Endodermal cell (in vitro differentiated cells): ENCODE results near the gene CHRNE. TPM values are rescaled to one million over a fixed set of nuclear protein-coding genes. Genes with fewer than 3 reads are reported as not detected.

Source experiments
- DNase-seq: peaks from one replicate; pipeline ENCODE4 v3.0.0-alpha.2; 2017
- H3K27ac ChIP-seq: 2 replicates; pipeline ENCODE4 v1.5.1; 2013; ENCODE audit warnings: mild to moderate bottlenecking, low read depth, low read length, moderate library complexity
- H3K27me3 ChIP-seq: 2 replicates; pipeline ENCODE4 v1.6.1; 2013; ENCODE audit warnings: mild to moderate bottlenecking, low read length, moderate library complexity; ENCODE audit not compliant: insufficient read depth, control insufficient read depth, poor library complexity, severe bottlenecking
- H3K36me3 ChIP-seq: 2 replicates; pipeline ENCODE4 v1.7.0; 2013; ENCODE audit warnings: mild to moderate bottlenecking, low read length, moderate library complexity; ENCODE audit not compliant: control insufficient read depth, insufficient read depth
- H3K4me1 ChIP-seq: one replicate; pipeline ENCODE4 v1.7.0; 2013; ENCODE audit warnings: low read length; ENCODE audit not compliant: control insufficient read depth, insufficient read depth
- H3K4me3 ChIP-seq: 2 replicates; pipeline ENCODE4 v1.5.1; 2013; ENCODE audit warnings: mild to moderate bottlenecking, low read length, moderate library complexity
- H3K9ac ChIP-seq: 2 replicates; pipeline ENCODE4 v1.6.1; 2013; ENCODE audit warnings: mild to moderate bottlenecking, low read length, moderate library complexity; ENCODE audit not compliant: poor library complexity, severe bottlenecking; ENCODE audit errors: extremely low read depth
- H3K9me3 ChIP-seq: 2 replicates; pipeline ENCODE4 v1.6.1; 2013; ENCODE audit warnings: mild to moderate bottlenecking, low read length, moderate library complexity; ENCODE audit not compliant: control insufficient read depth
- H3K27ac Mint-ChIP-seq: 2 replicates; pipeline ENCODE4 v1.8.0; 2020; ENCODE audit warnings: mixed read lengths
- H3K27me3 Mint-ChIP-seq: 2 replicates; pipeline ENCODE4 v1.8.0; 2021; ENCODE audit warnings: mild to moderate bottlenecking, mixed read lengths; ENCODE audit not compliant: insufficient read depth
- H3K36me3 Mint-ChIP-seq: 2 replicates; pipeline ENCODE4 v1.8.0; 2020; ENCODE audit warnings: low read depth, mixed read lengths
- H3K4me1 Mint-ChIP-seq: 2 replicates; pipeline ENCODE4 v1.8.0; 2020; ENCODE audit warnings: mixed read lengths
- H3K4me3 Mint-ChIP-seq: 2 replicates; pipeline ENCODE4 v1.8.0; 2020; ENCODE audit warnings: mild to moderate bottlenecking, moderate library complexity, mixed read lengths
- H3K9me3 Mint-ChIP-seq: 2 replicates; pipeline ENCODE4 v1.8.0; 2020; ENCODE audit warnings: mild to moderate bottlenecking, mixed read lengths
- WGBS, 2 experiments: methylation state at CpG; one replicate each; pipeline versions ENCODE4 v1.1.5 to v1.1.7; 2013; ENCODE audit warnings: missing lambda C conversion rate in 2 of 2, mixed read lengths in 1 of 2; ENCODE audit not compliant: insufficient coverage in 1 of 2, insufficient read length in 1 of 2; 5-methylcytosine and 5-hydroxymethylcytosine counted together
- total RNA-seq, 2 donors: library from RNA; stranded (reverse); fragmentation: NEBNext Ultra II Directional in 1 of 2; extraction: Animal tissue kit (Norgen Biotek cat#: 25700) in 1 of 2; gene quantifications; 2 replicates in 1 of 2; 3 replicates in 1 of 2; pipeline ENCODE4 v1.2.1, GENCODE V29; 2021
- TF ChIP-seq, protein P1 (sequence below): fragments of 200-600 bp; sonication (generic); conservative IDR thresholded peaks from 2 replicates; pipeline ENCODE4 v1.5.0; 2021; ENCODE audit warnings: antibody characterized with exemption, mild to moderate bottlenecking

The CHRNE gene
- total RNA-seq, 2 donors from 2014 or later, result 0.71 to 1.2 TPM

DNA sequence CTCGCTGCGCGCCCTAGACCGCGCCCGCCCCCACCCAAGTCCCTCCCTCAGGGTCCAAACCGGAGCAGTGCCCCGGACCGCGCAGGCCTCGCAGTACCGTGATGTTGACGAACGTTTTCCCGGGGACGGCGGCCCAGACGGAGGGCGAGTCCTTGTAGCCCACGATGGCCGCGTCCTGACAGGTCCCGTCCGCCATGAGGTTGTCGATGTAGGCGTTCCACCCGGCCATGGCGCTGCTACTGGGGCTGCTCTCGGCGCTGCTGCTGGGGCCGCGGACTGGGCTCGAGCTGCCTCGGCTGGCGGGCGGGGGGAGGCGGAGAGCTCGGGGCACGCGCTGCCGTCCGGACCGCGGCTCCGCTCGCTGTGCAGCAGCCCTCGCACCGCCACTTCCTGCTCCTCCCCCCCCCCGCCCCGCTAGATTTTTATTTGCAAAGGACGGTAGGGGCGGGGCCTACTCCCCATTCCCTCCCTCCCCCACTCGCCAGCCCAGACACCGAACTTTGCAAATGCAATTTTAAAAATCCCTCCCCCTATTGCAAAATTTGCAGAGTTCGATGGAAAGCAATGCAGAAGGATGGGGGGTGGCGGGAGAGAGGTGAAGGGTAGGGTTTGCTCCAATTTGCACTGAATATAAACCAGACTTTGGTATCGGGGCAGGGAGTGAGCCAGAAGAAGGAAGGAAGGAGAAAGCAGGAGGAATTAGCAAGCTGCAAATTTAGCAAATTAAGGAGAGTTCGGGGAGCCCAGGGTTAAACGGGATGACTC, 45.5 kb upstream of the CHRNE start, which contains the start of gene PFN1:
PFN1 (minus strand) TSS at position 365 of the 765 bp plus-strand sequence; CDS start at position 229, 136 bp downstream.
- peaks cover 31% of the 10 kb centered on the region for H3K36me3 Mint-ChIP-seq
- H3K9me3 Mint-ChIP-seq, result no peaks in the 10 kb centered on the region
- TF ChIP-seq, protein P1, sequence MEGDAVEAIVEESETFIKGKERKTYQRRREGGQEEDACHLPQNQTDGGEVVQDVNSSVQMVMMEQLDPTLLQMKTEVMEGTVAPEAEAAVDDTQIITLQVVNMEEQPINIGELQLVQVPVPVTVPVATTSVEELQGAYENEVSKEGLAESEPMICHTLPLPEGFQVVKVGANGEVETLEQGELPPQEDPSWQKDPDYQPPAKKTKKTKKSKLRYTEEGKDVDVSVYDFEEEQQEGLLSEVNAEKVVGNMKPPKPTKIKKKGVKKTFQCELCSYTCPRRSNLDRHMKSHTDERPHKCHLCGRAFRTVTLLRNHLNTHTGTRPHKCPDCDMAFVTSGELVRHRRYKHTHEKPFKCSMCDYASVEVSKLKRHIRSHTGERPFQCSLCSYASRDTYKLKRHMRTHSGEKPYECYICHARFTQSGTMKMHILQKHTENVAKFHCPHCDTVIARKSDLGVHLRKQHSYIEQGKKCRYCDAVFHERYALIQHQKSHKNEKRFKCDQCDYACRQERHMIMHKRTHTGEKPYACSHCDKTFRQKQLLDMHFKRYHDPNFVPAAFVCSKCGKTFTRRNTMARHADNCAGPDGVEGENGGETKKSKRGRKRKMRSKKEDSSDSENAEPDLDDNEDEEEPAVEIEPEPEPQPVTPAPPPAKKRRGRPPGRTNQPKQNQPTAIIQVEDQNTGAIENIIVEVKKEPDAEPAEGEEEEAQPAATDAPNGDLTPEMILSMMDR, result no peak
- H3K4me1 Mint-ChIP-seq, result peaks cover 37% of the 10 kb centered on the region
- H3K4me3 Mint-ChIP-seq, result peak within 1 kb of the TSS; percentile 93
- H3K4me1 ChIP-seq, result peaks cover 19% of the 10 kb centered on the region
- peak; percentile 96 for DNase-seq
- no peaks in the 10 kb centered on the region for H3K9me3 ChIP-seq
- WGBS, 2 experiments, result 0% methylated on average over 5 to 55 of the region's 59 CpGs
- H3K27me3 ChIP-seq, result no peaks in the 10 kb centered on the region
- peaks cover 31% of the 10 kb centered on the region for H3K36me3 ChIP-seq
- H3K9ac ChIP-seq, result peak within 1 kb of the TSS; percentile 85
- peak within 1 kb of the TSS; percentile 96 for H3K27ac ChIP-seq
- H3K27ac Mint-ChIP-seq, result peak within 1 kb of the TSS; percentile 98
- H3K27me3 Mint-ChIP-seq, result no peaks in the 10 kb centered on the region
- H3K4me3 ChIP-seq, result peak within 1 kb of the TSS; percentile 91

DNA sequence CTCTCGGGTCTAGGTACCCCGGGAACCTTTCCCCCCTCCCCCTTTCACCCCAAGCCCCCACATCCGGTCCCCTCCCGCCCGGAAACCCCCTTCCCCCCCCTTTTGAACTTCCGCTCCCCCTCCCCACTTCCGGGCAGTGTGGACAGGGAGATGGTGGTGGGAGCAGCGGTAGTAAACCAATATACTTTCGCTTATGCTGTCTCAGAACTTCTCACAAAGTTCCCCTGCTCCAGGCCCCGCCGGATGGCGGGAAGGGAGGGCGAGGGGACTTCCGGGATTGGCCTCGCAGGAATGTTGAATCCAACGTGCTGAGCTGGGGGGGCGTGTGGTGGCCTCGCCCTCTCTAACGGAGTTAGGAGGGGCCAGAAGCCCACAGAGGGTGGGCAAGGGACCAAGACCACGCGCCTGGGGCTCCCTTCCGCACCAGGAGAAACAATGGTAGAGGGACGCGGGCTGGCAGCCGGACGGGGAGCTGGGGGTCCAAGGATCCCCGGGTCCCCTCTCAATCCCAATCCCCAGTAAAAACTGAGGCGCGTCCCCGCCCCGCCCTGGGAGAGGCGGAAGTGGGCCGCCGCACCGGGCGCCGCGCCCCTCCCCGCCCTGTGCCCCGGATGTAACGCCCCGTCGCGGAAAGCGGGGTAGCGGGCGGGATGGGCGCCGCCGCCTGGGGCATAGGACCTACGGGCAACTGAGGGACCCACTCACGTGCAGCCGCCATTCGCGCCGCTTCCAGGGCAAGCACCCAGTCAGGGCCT, 44.7 kb upstream of the CHRNE start:
- H3K36me3 Mint-ChIP-seq, result peaks cover 36% of the 10 kb centered on the region
- Histone ChIP-seq H3K27ac (peak overlapping the region; percentile 96), H3K27me3 (no peaks in the 10 kb centered on the region), H3K4me1 (peaks cover 19% of the 10 kb centered on the region), H3K9me3 (no peaks in the 10 kb centered on the region), H3K36me3 (peaks cover 39% of the 10 kb centered on the region), H3K4me3 (peak overlapping the region; percentile 91), H3K9ac (peak overlapping the region; percentile 85)
- peak; percentile 85 for DNase-seq
- H3K4me1 Mint-ChIP-seq, result peaks cover 37% of the 10 kb centered on the region
- H3K4me3 Mint-ChIP-seq, result peak overlapping the region; percentile 93
- TF ChIP-seq, protein P1, result no peak
- H3K9me3 Mint-ChIP-seq, result no peaks in the 10 kb centered on the region
- peak overlapping the region; percentile 94 for H3K27ac Mint-ChIP-seq
- no peaks in the 10 kb centered on the region for H3K27me3 Mint-ChIP-seq
- WGBS, 2 experiments, result 0% methylated on average over 2 to 49 of the region's 56 CpGs

DNA sequence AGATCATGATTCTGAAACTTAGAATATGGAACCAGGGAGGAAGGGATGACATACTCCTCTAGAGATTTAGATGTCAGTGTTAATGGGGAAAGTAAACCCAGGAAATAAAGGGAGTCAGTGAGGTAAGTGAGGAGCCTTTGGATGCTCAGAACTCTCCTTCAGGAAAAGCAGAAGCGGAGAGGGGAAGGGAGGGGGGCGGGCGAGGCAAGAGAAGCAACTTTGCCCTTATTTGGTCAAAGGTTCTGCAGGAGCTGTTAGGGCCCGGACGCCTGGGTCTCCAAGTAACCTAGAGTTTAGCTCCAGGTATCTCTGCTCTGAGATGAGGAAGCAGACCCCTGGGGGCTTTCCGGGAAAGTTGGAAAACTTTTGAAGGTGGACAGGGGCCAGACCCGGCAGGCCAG, 44.1 kb upstream of the CHRNE start:
- H3K4me1 ChIP-seq, result peaks cover 19% of the 10 kb centered on the region
- H3K9me3 Mint-ChIP-seq, result no peaks in the 10 kb centered on the region
- peak overlapping the region; percentile 91 for H3K4me3 ChIP-seq
- H3K36me3 ChIP-seq, result peaks cover 44% of the 10 kb centered on the region
- H3K4me3 Mint-ChIP-seq, result peak overlapping the region; percentile 93
- H3K9ac ChIP-seq, result peak overlapping the region; percentile 85
- H3K27ac ChIP-seq, result no peak overlapping the region
- 3% methylated on average over 6 of the region's 7 CpGs; no CpG with 5 or more reads in 1 of the 2 experiments for WGBS, 2 experiments
- DNase-seq, result no peak
- H3K9me3 ChIP-seq, result no peaks in the 10 kb centered on the region
- no peaks in the 10 kb centered on the region for H3K27me3 Mint-ChIP-seq
- TF ChIP-seq, protein P1, result no peak
- peaks cover 42% of the 10 kb centered on the region for H3K36me3 Mint-ChIP-seq
- no peaks in the 10 kb centered on the region for H3K27me3 ChIP-seq
- peaks cover 37% of the 10 kb centered on the region for H3K4me1 Mint-ChIP-seq
- peak overlapping the region; percentile 87 for H3K27ac Mint-ChIP-seq
